Mucosa of descending colon (tissue), 3 donors: ENCODE measurements around the gene PLA2G12A. TPM values are rescaled to one million over a fixed set of nuclear protein-coding genes. Genes with fewer than 3 reads are reported as not detected.

Experiments used
- ATAC-seq: fragments of 200-7000 bp; cut with Tn5 transposase; one replicate; pipeline ENCODE4 v1.9.1; 2020; ENCODE audit warnings: mild to moderate bottlenecking, moderate library complexity
- DNase-seq, 3 donors: peaks; one replicate each; pipeline ENCODE4 v3.0.0-alpha.2; 2020
- H3K36me3 ChIP-seq: fragments of 200-600 bp; one replicate; pipeline ENCODE4 v1.8.0; 2021; ENCODE audit warnings: low read depth, mild to moderate bottlenecking
- H3K4me1 ChIP-seq: fragments of 200-600 bp; one replicate; pipeline ENCODE4 v1.8.0; 2021; ENCODE audit warnings: low read depth, mild to moderate bottlenecking
- H3K4me3 ChIP-seq: fragments of 200-600 bp; one replicate; pipeline ENCODE4 v1.8.0; 2021; ENCODE audit warnings: mild to moderate bottlenecking
- H3K9me3 ChIP-seq: fragments of 200-600 bp; one replicate; pipeline ENCODE4 v1.8.0; 2021; ENCODE audit warnings: mild to moderate bottlenecking
- CTCF ChIP-seq: fragments of 200-600 bp; IDR thresholded peaks from one replicate; pipeline ENCODE4 v1.8.0; 2022; ENCODE audit warnings: antibody characterized with exemption, mild to moderate bottlenecking
- intact Hi-C, 2 donors: fragments of 100-400 bp; cut with DNase I in 1 of 2; cut with micrococcal nuclease in 1 of 2; formaldehyde crosslinking; loops; one replicate each; pipeline versions ENCODE4 v1.11.0 to v1.11.1; 2022; cut with DNase I, micrococcal nuclease
- total RNA-seq, 3 donors: library from RNA; stranded (reverse); fragmentation: NEBNext Ultra II Directional in 2 of 3; extraction: Animal tissue kit (Norgen Biotek cat#: 25700) in 2 of 3; gene quantifications; one replicate each; pipeline versions ENCODE4 v1.2.1 to v1.2.4, GENCODE V29; 2021 to 2023
- donor health status: DM: no; HTN: no; CAD: no; lungs with moderate emphysema.
- donor health status: DM: no; HTN: no; CAD: no.
- donor health status: DM: no; HTN: yes; CAD: no.

Gene PLA2G12A
- total RNA-seq, 3 donors from 2014 or later: 30.9 to 45.3 (median 43.5) TPM

- ATAC-seq: no peak
- no peak for TF ChIP-seq CTCF
- no peaks in the 10 kb centered on the region for H3K4me1 ChIP-seq
- H3K9me3 ChIP-seq: no peaks in the 10 kb centered on the region
- DNase-seq: no peak
- intact Hi-C loops: no loop called here
- no peak overlapping the region for H3K4me3 ChIP-seq
- H3K36me3 ChIP-seq: no peaks in the 10 kb centered on the region
Observed at GRCh38 chr4:109723110-109723509, 6.8 kb downstream of the PLA2G12A start.

- DNase-seq (no peak), ATAC-seq (no peak)
- Histone ChIP-seq H3K4me3 (no peak overlapping the region), H3K9me3 (no peaks in the 10 kb centered on the region), H3K36me3 (no peaks in the 10 kb centered on the region), H3K4me1 (no peaks in the 10 kb centered on the region)
- intact Hi-C loops: no loop called here
- no peak for TF ChIP-seq CTCF
Observed at GRCh38 chr4:109722357-109722756, 7.5 kb downstream of the PLA2G12A start.

GRCh38 chr4:109721033-109721432, 8.8 kb downstream of the PLA2G12A start:
- no peaks in the 10 kb centered on the region for H3K9me3 ChIP-seq
- TF ChIP-seq CTCF: no peak
- no peak overlapping the region for H3K4me3 ChIP-seq
- ATAC-seq: peak; percentile 31
- intact Hi-C loops: no loop called here
- no peaks in the 10 kb centered on the region for H3K4me1 ChIP-seq
- no peak for DNase-seq
- H3K36me3 ChIP-seq: no peaks in the 10 kb centered on the region

DNA sequence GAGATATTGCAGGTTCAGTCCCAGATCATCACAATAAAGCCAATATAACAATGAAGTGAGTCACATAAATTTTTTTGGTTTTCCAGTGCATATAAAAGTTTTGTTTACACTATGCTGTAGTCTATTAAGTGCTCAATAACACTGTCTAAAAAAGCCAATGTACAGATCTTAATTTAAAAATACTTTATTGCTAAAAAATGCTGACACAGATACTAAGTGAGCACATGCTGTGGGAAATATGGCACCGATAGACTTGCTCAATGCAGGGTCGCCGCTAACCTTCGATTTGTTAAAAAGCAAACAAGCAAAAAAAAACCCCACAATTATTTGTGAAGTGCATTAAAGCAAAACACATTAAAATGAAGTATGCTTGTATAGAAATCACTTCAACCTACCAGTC, 10.3 kb downstream of the PLA2G12A start:
- intact Hi-C loops: no loop called here
- H3K4me3 ChIP-seq: no peak overlapping the region
- no peaks in the 10 kb centered on the region for H3K36me3 ChIP-seq
- H3K9me3 ChIP-seq: no peaks in the 10 kb centered on the region
- ATAC-seq (no peak), DNase-seq (no peak)
- no peak for TF ChIP-seq CTCF
- H3K4me1 ChIP-seq: no peaks in the 10 kb centered on the region

DNA sequence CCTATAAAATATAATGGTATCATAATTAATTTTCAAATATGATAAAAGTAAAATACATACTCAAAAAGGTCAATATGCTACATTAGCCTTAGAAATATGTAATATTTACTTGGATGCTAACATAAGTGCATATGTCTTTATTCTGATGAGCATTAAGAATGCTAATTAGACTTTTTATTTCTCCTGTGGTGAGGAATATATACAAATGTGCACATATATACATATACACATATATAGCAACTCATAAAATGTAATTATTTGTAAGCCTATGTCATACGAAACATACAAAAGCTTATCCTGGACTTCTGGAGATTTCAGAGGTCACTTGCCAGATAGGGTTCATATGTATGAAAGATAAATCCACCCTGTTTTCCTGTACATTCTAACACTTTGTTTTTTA, 11.1 kb downstream of the PLA2G12A start:
- ATAC-seq (no peak), DNase-seq (no peak)
- no peak for TF ChIP-seq CTCF
- H3K4me3 ChIP-seq: no peak overlapping the region
- intact Hi-C loops: no loop called here
- no peaks in the 10 kb centered on the region for H3K4me1 ChIP-seq
- no peaks in the 10 kb centered on the region for H3K36me3 ChIP-seq
- no peaks in the 10 kb centered on the region for H3K9me3 ChIP-seq

- no peaks in the 10 kb centered on the region for H3K9me3 ChIP-seq
- no peak for TF ChIP-seq CTCF
- no peak for DNase-seq
- no peaks in the 10 kb centered on the region for H3K36me3 ChIP-seq
- ATAC-seq: no peak
- H3K4me3 ChIP-seq: no peak overlapping the region
- intact Hi-C loops: no loop called here
- no peaks in the 10 kb centered on the region for H3K4me1 ChIP-seq
Observed at GRCh38 chr4:109713500-109713899, 16.4 kb downstream of the PLA2G12A start.
